Common myeloid progenitor, CD34-positive (primary cell): ENCODE data around the gene TRPM6.
"Not testable (repeated sequence)": the region's sequence is repeated elsewhere in the genome, so short reads cannot be mapped to it uniquely, and the experiment has no call there.

ENCODE experiments used
- CTCF ChIA-PET: fragments of 350-600 bp; sonication (Branson Sonifier 250); formaldehyde crosslinking; loops from one replicate; lab custom pipeline; 2021; ENCODE audit warnings: antibody characterized with exemption; lab: Charles Lee
- POLR2A ChIA-PET: fragments of 350-600 bp; sonication (Branson Sonifier 250); formaldehyde crosslinking; loops from one replicate; lab custom pipeline; 2021; ENCODE audit warnings: antibody characterized with exemption; lab: Charles Lee
- DNase-seq, 3 donors: peaks; one replicate each; pipeline versions ENCODE4 v3.0.0 to v3.0.0-alpha.2; 2013
- H3K27ac ChIP-seq, 2 experiments: 1 replicate in 1 of 2; 2 replicates in 1 of 2; pipeline ENCODE4 v1.7.0; 2013; ENCODE audit warnings: inconsistent platforms in 2 of 2, low read length in 2 of 2, mild to moderate bottlenecking in 2 of 2, low read depth in 1 of 2, moderate library complexity in 1 of 2; ENCODE audit not compliant: severe bottlenecking in 2 of 2, insufficient read depth in 1 of 2, poor library complexity in 1 of 2
- H3K27me3 ChIP-seq, 5 experiments: replicated peaks in 2 of 5; 1 replicate in 3 of 5; 2 replicates in 2 of 5; pipeline versions ENCODE4 v1.6.1 to v1.7.0; 2013; ENCODE audit warnings: low read length in 4 of 5, mild to moderate bottlenecking in 2 of 5, moderate library complexity in 2 of 5, inconsistent platforms in 1 of 5; ENCODE audit not compliant: insufficient read depth in 5 of 5, control insufficient read depth in 4 of 5
- H3K36me3 ChIP-seq, 4 experiments: 1 replicate in 2 of 4; 2 replicates in 2 of 4; pipeline versions ENCODE4 v1.6.1 to v1.7.0; 2013; ENCODE audit warnings: low read length in 3 of 4, control low read depth in 1 of 4, mild to moderate bottlenecking in 1 of 4; ENCODE audit not compliant: control insufficient read depth in 4 of 4, insufficient read depth in 4 of 4
- H3K4me1 ChIP-seq, 4 experiments: 1 replicate in 3 of 4; 2 replicates in 1 of 4; pipeline versions ENCODE4 v1.6.1 to v1.7.1; 2013; ENCODE audit warnings: low read length in 3 of 4, mild to moderate bottlenecking in 3 of 4, control low read depth in 1 of 4, inconsistent platforms in 1 of 4, moderate library complexity in 1 of 4; ENCODE audit not compliant: control insufficient read depth in 4 of 4, insufficient read depth in 4 of 4; ENCODE audit errors: control extremely low read depth in 1 of 4
- H3K4me3 ChIP-seq, 7 experiments: 1 replicate in 4 of 7; 2 replicates in 3 of 7; pipeline versions ENCODE4 v1.5.1 to v1.7.0; 2013; ENCODE audit warnings: mild to moderate bottlenecking in 7 of 7, low read length in 6 of 7, moderate library complexity in 6 of 7, inconsistent platforms in 2 of 7, low read depth in 2 of 7, control low read depth in 1 of 7; ENCODE audit not compliant: insufficient read depth in 4 of 7, control insufficient read depth in 1 of 7; ENCODE audit errors: extremely low read depth in 1 of 7
- H3K9me3 ChIP-seq, 5 experiments: 1 replicate in 4 of 5; 2 replicates in 1 of 5; pipeline versions ENCODE4 v1.6.1 to v1.7.1; 2013; ENCODE audit warnings: low read length in 4 of 5, mild to moderate bottlenecking in 2 of 5, inconsistent platforms in 1 of 5, low read depth in 1 of 5, moderate library complexity in 1 of 5; ENCODE audit not compliant: control insufficient read depth in 4 of 5, insufficient read depth in 2 of 5; ENCODE audit errors: control extremely low read depth in 1 of 5
- WGBS: methylation state at CpG from one replicate; pipeline ENCODE4 v1.1.5; 2013; ENCODE audit not compliant: insufficient coverage; 5-methylcytosine and 5-hydroxymethylcytosine counted together

The TRPM6 gene

GRCh38 chr9:74858751-74859414 is 28.8 kb downstream of the TRPM6 start:
- 60% methylated on average over 3 of the region's 4 CpGs for WGBS
- peaks cover 2 to 13% (median 5%) of the 10 kb centered on the region in 4 experiments for H3K4me1 ChIP-seq
- DNase-seq = peak in 1 of 3 donors; percentile 15
- ChIA-PET CTCF (interaction anchor here (1.0 to 1.1 kb wide), 2 partner anchors 85 to 93 kb away, joined by 3 to 6 read pairs; partner anchors contain the start of gene C9orf40), POLR2A (no interaction called here)
- H3K27ac ChIP-seq = no peak overlapping the region
- no peaks in the 10 kb centered on the region for H3K36me3 ChIP-seq
- H3K4me3 ChIP-seq = no peak overlapping the region
- no peaks in the 10 kb centered on the region for H3K27me3 ChIP-seq
- H3K9me3 ChIP-seq = no peaks in the 10 kb centered on the region

DNA sequence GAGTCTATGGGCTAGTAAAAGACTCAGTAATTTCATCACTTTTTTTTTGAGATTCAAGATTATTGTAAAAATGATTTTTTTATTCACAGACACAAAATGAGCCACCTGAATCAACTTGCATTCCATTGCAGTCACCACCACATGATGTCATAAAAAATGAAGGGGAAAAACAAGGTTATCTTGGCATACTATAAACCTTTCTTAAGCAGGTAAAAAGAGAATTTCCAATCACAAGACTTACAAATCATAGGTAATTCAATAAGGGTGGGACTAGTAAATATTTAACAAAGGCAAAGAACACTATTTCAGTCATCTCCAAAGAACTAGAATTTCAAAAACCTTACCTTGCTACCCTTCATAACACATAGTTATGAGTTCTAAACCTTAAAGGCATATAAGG is 30.7 kb downstream of the TRPM6 start:
- CTCF ChIA-PET = no interaction called here

GRCh38 chr9:74855072-74855471 is 32.6 kb downstream of the TRPM6 start:
- Histone ChIP-seq H3K27ac (no peak overlapping the region), H3K4me1 (peaks cover 0 to 3% (median under 1%) of the 10 kb centered on the region in 4 experiments), H3K9me3 (no peaks in the 10 kb centered on the region), H3K4me3 (no peak overlapping the region), H3K36me3 (no peaks in the 10 kb centered on the region), H3K27me3 (no peaks in the 10 kb centered on the region)
- ChIA-PET CTCF (no interaction called here), POLR2A (no interaction called here)
- DNase-seq = no peak
- WGBS = 100% methylated on average over 2 of the region's 6 CpGs

More for the DNA sequence above, 30.7 kb downstream of the TRPM6 start:
- POLR2A ChIA-PET = no interaction called here
- Histone ChIP-seq H3K36me3 (no peaks in the 10 kb centered on the region), H3K27me3 (no peaks in the 10 kb centered on the region), H3K4me3 (no peak overlapping the region), H3K4me1 (peaks cover 2 to 11% (median 4%) of the 10 kb centered on the region in 4 experiments), H3K27ac (no peak overlapping the region), H3K9me3 (no peaks in the 10 kb centered on the region)
- no peak for DNase-seq

GRCh38 chr9:74853024-74853423 is 34.7 kb downstream of the TRPM6 start:
- POLR2A ChIA-PET, H3K36me3 ChIP-seq, H3K4me1 ChIP-seq, CTCF ChIA-PET, H3K27ac ChIP-seq, H3K4me3 ChIP-seq, H3K9me3 ChIP-seq, DNase-seq, H3K27me3 ChIP-seq: not testable (repeated sequence)
- 93% methylated on average over 34 of the region's 36 CpGs for WGBS

GRCh38 chr9:74848153-74848525 is 39.6 kb downstream of the TRPM6 start:
- H3K36me3 ChIP-seq = no peaks in the 10 kb centered on the region
- ChIA-PET POLR2A (no interaction called here), CTCF (no interaction called here)
- WGBS = 100% methylated on average over 3 of the region's 4 CpGs
- no peak overlapping the region for H3K4me3 ChIP-seq
- no peak for DNase-seq
- peaks cover 0 to 7% (median 0%) of the 10 kb centered on the region in 5 experiments for H3K9me3 ChIP-seq
- H3K27ac ChIP-seq = no peak overlapping the region
- no peaks in the 10 kb centered on the region for H3K27me3 ChIP-seq
- no peaks in the 10 kb centered on the region for H3K4me1 ChIP-seq

GRCh38 chr9:74847478-74848152 is 40.1 kb downstream of the TRPM6 start:
- POLR2A ChIA-PET = no interaction called here
- no peaks in the 10 kb centered on the region for H3K36me3 ChIP-seq
- peaks cover 0 to 7% (median 0%) of the 10 kb centered on the region in 5 experiments for H3K9me3 ChIP-seq
- 100% methylated on average over 4 of the region's 5 CpGs for WGBS
- no peaks in the 10 kb centered on the region for H3K27me3 ChIP-seq
- CTCF ChIA-PET = no interaction called here
- no peak overlapping the region for H3K27ac ChIP-seq
- H3K4me1 ChIP-seq = no peaks in the 10 kb centered on the region
- no peak overlapping the region for H3K4me3 ChIP-seq
- no peak for DNase-seq

DNA sequence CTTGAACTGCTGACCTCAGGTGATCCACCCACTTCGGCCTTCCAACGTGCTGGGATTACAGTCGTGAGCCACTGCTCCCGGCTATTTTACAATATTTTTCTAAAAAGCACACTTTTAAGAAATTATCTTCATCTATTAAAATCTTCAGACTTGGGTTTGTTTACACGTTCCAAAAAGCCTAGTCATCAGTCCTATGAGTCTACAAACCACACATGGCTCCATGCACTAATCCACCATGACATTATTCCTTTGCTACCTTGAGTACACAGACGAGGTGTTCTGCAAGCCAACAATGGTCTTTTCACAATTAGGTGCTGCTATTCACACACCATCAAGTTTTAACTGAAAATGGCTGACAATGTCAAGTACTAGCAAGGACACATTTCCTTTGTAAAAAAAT is 41.0 kb downstream of the TRPM6 start:
- ChIA-PET POLR2A (no interaction called here), CTCF (no interaction called here)
- 89% methylated on average over 6 of the region's 6 CpGs for WGBS
- peaks cover 0 to 7% (median 0%) of the 10 kb centered on the region in 5 experiments for H3K9me3 ChIP-seq
- H3K27ac ChIP-seq = no peak overlapping the region
- H3K4me3 ChIP-seq = no peak overlapping the region
- no peaks in the 10 kb centered on the region for H3K36me3 ChIP-seq
- DNase-seq = no peak
- H3K4me1 ChIP-seq = no peaks in the 10 kb centered on the region
- no peaks in the 10 kb centered on the region for H3K27me3 ChIP-seq
